ENCODE results near the gene ZNF710.

Gene ZNF710

DNA sequence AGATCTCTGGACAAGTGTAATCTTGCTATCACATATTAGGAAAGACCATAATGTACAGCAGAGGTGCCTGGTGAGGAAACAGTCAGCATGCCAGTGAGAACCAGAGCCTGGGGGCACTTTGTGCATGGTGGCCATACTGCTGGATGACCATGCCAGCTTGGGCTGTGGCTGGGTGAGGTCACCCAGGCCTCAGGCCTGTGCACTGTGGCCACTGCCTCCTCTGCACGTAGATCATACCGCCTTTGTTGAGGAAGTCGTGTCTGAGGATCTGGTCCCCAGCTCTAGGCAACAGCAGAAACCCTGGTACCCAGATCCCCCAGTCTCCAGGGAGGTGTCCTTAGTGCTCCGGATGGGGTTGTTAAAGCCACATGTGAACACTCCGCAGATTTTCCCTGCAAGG is 38.9 kb downstream of the ZNF710 start:
- DNase-seq (ENCODE audit: low read depth): no peak

GRCh38 chr15:90040618-90041017 is 39.5 kb downstream of the ZNF710 start:
- DNase-seq (ENCODE audit: low read depth): no peak

DNA sequence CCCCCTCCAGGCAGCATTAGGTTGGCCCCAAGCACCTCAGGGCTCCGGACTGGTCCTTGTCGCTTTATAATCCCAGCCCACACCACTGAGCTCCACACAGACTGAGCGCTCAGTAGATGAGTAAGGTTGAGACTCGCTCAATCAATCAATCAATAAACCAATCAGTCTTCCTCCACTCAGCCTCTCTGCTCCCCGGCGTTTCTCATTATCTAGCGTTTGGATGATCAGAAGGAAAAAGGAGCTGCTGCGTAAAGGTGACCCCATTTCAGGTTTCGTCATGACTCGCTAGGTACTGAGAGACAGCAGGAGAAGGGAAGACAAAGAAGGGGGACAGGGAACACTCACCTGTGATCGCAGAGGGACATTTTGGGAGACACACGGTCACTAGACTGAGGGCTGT is 41.2 kb downstream of the ZNF710 start:
- DNase-seq (ENCODE audit: low read depth): no peak

GRCh38 chr15:90042766-90043529 is 41.8 kb downstream of the ZNF710 start:
- no peak for DNase-seq (ENCODE audit: low read depth)

DNA sequence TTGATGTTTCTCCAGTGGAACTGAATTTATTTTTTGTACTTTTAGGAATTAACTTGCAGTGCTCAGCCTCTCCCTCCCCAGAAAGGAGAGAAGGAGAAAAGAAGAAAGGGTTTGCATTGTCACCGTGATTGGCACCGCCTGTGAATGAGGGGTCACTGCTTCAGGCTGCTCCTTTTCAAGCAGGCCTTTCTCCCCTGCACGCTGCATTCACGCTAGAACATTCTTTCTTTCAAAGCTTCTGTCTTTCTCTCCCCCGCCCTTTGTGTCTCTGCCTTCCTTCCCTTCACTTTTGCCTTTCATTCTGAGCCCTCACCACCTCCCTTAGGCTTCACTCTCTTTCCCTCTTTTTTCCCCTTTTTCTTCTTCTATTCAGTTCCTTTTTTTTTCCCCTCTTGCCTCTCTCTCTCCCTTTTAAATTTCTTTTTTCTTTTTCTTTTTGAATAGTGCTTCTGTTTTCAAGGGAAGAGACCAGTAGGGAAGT is 42.4 kb downstream of the ZNF710 start:
- no peak for DNase-seq (ENCODE audit: low read depth)

- DNase-seq (ENCODE audit: low read depth): no peak
Measured at GRCh38 chr15:90044191-90044590, 43.1 kb downstream of the ZNF710 start.

DNA sequence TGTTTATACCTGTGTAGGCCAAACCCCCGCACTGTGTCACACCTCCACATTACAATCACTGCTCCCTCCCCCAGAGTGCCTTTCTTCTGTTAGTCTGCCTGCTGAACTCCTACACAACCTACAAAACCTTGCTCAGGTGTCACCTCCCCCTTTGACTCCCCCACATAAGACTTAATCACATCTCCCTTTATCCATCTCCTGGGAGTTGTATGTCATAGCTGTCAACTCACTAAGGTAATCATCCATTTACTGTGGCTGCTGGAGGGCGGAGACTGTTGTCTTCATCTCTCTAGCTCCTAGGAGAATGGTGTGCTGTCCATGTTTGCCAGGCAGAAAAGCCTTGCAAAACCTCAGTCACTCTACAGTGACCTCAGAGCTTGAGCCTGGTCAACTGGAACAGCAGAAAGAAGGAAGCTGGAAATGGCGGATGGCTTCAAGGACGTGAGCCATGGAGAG is 43.8 kb downstream of the ZNF710 start:
- DNase-seq (ENCODE audit: low read depth): no peak

GRCh38 chr15:90046289-90046688 is 45.2 kb downstream of the ZNF710 start:
- no peak for DNase-seq (ENCODE audit: low read depth)

- no peak for DNase-seq (ENCODE audit: low read depth)
Measured at GRCh38 chr15:90046911-90047392, 45.8 kb downstream of the ZNF710 start.

DNA sequence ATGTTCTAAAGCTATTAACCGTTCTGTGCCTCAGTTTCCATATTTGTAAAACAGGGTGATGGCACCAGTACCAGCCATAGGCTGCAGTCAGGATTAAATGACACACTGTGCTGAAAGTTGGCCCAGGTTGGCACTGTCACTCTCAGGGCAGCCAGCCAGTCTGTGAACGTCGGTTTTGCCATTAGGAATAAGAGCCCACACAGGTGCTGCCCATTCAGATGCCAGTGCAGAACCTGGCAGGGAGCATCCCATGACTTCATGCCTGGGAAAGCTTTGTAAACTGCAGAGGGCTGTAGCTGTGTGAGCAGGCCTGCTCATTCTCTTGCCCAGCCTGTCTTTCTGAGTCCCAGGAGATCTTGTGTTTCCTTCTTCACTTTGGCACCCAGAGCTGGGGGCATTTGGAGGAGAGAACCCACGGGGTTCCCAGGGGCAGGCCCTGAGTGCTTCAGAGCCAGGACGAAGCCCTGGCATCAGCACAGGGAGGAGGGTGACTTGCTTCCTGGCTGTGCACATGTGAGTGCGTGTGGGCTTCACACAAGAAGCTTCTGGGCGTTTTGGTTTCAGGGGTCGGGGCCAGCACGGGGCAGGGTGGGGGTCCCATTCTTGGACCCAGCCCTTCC is 46.9 kb downstream of the ZNF710 start:
- DNase-seq (ENCODE audit: low read depth): no peak

DNA sequence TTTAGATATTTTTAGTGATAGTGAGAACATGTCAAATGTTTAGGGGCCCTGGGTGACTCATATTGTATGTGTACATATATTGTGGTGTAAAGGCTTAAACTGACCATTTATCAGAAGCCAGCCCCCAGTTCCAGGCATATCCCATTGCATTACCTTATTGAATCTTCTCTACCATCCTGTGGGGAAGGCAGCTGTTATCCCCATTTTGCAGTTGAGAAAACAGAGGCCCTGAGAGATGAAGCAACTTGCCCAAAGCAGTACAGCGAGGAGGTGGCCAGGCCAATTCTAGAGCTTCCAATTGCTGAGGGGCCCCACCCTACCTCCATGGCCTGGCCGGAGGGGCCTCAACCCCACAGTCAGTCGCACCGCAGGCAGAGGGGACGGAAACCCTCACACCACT is 47.9 kb downstream of the ZNF710 start:
- no peak for DNase-seq (ENCODE audit: low read depth)

- no peak for DNase-seq (ENCODE audit: low read depth)
Measured at GRCh38 chr15:90049666-90050604, 48.8 kb downstream of the ZNF710 start.

DNA sequence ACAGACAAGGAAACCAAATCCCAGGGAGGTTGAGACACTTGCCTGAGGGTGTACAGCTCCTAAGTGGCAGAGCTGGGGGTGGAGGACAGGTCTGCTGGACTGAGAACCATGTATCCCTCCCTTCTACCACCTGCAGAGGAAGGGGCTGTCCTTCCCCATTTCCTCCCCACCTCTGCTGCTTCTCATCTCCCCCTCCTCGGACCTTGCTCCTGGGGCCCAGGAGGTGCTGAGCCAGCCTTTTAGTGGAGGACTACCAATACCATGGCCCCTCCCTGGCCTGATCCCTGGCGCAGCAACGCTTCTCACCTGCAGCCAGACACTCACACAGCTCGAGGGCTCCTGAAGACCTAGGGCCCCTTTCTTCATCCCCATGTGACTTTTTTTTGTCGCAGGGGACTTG is 50.8 kb downstream of the ZNF710 start:
- DNase-seq (ENCODE audit: low read depth): no peak

DNA sequence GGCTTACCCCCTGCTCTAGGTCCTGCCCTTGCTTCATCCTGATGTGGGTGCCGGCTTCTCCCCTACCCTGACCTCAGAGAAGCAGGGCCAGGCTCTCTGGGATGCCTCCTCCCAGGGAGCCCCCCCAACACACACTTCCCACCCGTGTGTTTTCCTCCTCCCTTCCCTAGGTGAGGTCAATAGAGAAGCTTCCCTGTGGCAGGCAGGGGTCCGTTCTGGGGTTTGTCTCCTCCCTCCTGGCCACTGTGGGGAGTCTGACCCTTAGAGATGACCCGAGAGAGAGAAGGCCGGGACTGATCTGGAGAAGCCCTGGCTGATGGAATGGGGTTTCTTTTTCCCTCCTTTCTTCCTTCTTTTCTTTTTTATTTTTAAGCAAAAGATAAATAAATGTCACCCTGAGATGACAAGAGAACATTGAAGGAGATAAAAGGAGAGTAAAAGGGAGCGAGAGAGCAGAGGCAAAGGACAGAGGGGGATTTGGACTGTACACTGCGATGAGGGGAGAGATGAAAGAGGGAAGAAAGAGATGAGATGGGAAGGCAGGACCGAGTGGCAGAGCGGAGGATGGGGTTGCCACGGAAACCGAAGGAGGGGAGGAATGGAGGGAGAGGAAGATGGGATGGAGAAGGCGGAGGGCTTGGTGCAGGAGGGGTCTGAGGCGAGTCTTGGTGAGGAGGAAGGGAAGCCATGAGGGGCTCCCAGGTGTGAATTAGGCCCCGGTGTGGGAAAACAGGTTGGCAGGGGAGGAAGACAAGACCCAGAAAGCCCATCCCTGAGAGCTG is 52.8 kb downstream of the ZNF710 start:
- no peak for DNase-seq (ENCODE audit: low read depth)

GRCh38 chr15:90054618-90055097 is 53.5 kb downstream of the ZNF710 start:
- DNase-seq (ENCODE audit: low read depth): no peak

DNA sequence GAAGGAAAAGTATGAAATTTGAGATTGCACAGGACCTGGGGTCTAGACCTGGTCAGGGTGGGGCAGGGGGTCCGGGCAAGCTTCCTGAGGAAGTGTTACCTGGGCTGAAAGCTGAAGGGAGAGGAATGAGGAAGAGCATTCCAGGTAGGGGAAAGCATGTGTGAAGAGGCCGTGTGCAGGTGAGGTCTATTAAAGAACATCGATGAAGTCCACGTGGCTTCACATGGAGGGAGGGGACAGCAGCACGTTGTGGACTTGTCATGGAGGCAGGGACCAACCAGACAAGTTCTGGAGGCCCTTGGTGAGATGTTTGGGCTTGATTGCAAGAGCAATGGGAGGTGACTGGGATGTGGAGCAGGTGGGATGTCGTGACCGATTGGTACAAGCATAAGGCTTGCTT is 54.1 kb downstream of the ZNF710 start:
- no peak for DNase-seq (ENCODE audit: low read depth)

DNA sequence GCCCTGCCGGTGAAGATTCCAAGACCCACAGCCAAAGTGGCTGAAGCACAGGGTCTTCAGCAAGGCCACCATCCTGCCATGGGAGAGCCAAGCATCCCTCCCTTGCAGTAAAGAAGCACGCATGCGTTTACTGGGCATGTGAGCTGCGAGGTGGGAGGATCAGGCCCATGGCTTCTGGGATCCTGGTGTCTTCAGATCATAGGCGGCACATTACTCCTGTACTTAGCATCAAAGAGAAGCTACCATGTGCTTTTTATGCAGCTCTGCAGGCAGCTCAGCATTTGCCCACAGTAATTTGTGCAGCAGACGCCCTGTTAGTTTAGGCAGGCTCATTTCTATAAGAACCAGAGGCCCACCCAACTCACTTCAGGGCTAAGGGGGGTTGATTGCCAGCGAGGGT is 55.4 kb downstream of the ZNF710 start:
- DNase-seq (ENCODE audit: low read depth): no peak

GRCh38 chr15:90058308-90058707 is 57.2 kb downstream of the ZNF710 start:
- DNase-seq (ENCODE audit: low read depth): no peak

DNA sequence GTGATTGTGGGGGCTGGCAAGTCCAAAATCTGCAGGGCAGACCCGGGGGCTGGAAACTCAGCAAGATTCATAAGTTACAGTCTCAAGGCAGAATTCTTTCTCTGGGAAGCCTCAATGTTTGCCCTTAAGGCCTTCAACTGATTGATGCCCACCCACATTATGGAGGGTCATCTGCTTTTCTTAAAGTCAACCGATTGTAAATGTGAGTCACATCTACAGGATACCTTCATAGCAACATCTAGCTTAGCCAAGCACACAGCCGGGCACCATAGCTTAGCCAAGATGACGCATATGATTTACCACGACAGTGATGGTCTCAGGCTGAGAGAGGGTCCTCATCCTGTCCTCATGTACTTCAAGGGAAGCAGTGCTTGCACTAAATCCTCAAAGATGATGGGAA is 57.7 kb downstream of the ZNF710 start:
- no peak for DNase-seq (ENCODE audit: low read depth)

GRCh38 chr15:90059208-90059985 is 58.3 kb downstream of the ZNF710 start:
- DNase-seq (ENCODE audit: low read depth): no peak

DNA sequence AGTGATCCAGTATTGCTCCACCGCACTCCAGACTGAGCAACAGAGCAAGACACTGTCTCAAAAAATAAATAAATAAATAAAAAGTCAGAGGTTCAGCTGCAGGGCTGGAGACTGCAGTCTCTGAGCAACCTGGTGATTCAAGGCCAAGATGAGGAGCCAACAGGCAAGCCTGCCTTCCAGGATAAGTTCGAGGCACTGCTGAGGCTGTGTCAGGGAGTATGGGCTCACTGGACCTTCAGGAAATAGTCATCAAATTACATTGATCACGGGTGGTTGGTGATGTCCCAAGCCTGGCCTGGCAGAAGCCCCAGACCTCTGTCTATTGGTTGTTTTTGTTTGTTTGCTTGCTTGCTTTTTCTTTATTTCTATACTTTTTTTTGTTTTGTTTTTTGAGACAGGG is 59.7 kb downstream of the ZNF710 start:
- no peak for DNase-seq (ENCODE audit: low read depth)
